NCI-H2196 treated with DMSO at 0.1 percent for 48 hours (cell line): ENCODE data around the gene OR2H2.

Experiments
- DNase-seq: peaks from one replicate; lab custom pipeline; 2025; ENCODE audit not compliant: unreplicated experiment; lab: John Stamatoyannopoulos, UW

OR2H2 gene

GRCh38 chr6:29590218-29590808, 5.4 kb downstream of the OR2H2 start:
- no peak for DNase-seq

- DNase-seq = no peak
Measured at GRCh38 chr6:29591677-29592076, 6.8 kb downstream of the OR2H2 start.

- no peak for DNase-seq
Measured at GRCh38 chr6:29593199-29593855, 8.4 kb downstream of the OR2H2 start.

GRCh38 chr6:29596381-29596900, 11.5 kb downstream of the OR2H2 start:
- DNase-seq = no peak

GRCh38 chr6:29597184-29597583, 12.3 kb downstream of the OR2H2 start:
- DNase-seq = no peak

GRCh38 chr6:29598172-29598747, 13.3 kb downstream of the OR2H2 start:
- DNase-seq = no peak

GRCh38 chr6:29602564-29603361, 17.8 kb downstream of the OR2H2 start:
- no peak for DNase-seq

GRCh38 chr6:29603456-29603855, 18.5 kb downstream of the OR2H2 start:
- no peak for DNase-seq

- DNase-seq = no peak
Measured at GRCh38 chr6:29603930-29604329, 19.0 kb downstream of the OR2H2 start.

GRCh38 chr6:29608131-29608530, 23.2 kb downstream of the OR2H2 start:
- no peak for DNase-seq

GRCh38 chr6:29610540-29610939, 25.6 kb downstream of the OR2H2 start:
- no peak for DNase-seq

- no peak for DNase-seq
Measured at GRCh38 chr6:29611426-29611825, 26.5 kb downstream of the OR2H2 start.

GRCh38 chr6:29617782-29618554, 33.0 kb downstream of the OR2H2 start:
- no peak for DNase-seq

GRCh38 chr6:29619578-29620160, 34.7 kb downstream of the OR2H2 start:
- DNase-seq = no peak

- no peak for DNase-seq
Measured at GRCh38 chr6:29620630-29621029, 35.7 kb downstream of the OR2H2 start.

GRCh38 chr6:29624520-29624961, 39.6 kb downstream of the OR2H2 start:
- no peak for DNase-seq

- DNase-seq = no peak
Measured at GRCh38 chr6:29625337-29625930, 40.5 kb downstream of the OR2H2 start.

- DNase-seq = no peak
Measured at GRCh38 chr6:29626948-29627754, 42.2 kb downstream of the OR2H2 start.

- peak; percentile 35 for DNase-seq
Measured at GRCh38 chr6:29627755-29628418, 43.0 kb downstream of the OR2H2 start.
